HL-60 (cell line): Measurements from ENCODE around the gene TBC1D7.

Experiments
- DNase-seq, 2 experiments: peaks; one replicate each; pipeline ENCODE4 v3.0.0-alpha.2; 2010 to 2020; ENCODE audit warnings: low read depth in 1 of 2, low spot score in 1 of 2
- H3K27ac ChIP-seq: fragments of 250-450 bp; sonication (Bioruptor Pico); replicated peaks from 2 replicates; pipeline ENCODE4 v1.5.1; 2020; ENCODE audit warnings: mild to moderate bottlenecking, moderate library complexity
- H3K27me3 ChIP-seq: fragments of 250-450 bp; sonication (Bioruptor Pico); 2 replicates; pipeline ENCODE4 v1.5.1; 2021; ENCODE audit warnings: mild to moderate bottlenecking, moderate library complexity; ENCODE audit not compliant: insufficient read depth, poor library complexity, severe bottlenecking
- H3K4me3 ChIP-seq: replicated peaks from 2 replicates; pipeline ENCODE4 v1.5.1; 2011; ENCODE audit warnings: mild to moderate bottlenecking, control low read depth, low read length; ENCODE audit not compliant: insufficient read depth
- CTCF ChIP-seq: IDR thresholded peaks from one replicate; pipeline ENCODE4 v1.5.1; 2011; ENCODE audit warnings: low read length, control low read depth, inconsistent platforms; ENCODE audit not compliant: insufficient read depth
- GABPA ChIP-seq: IDR thresholded peaks from 2 replicates; pipeline ENCODE4 v1.6.1; 2012; ENCODE audit warnings: low read depth
- POLR2AphosphoS5 ChIP-seq: IDR thresholded peaks from 2 replicates; pipeline ENCODE4 v1.6.1; 2012; ENCODE audit warnings: low read depth
- REST ChIP-seq: IDR thresholded peaks from 2 replicates; pipeline ENCODE4 v1.6.1; 2012; ENCODE audit warnings: low read depth; ENCODE audit not compliant: insufficient replicate concordance
- SPI1 ChIP-seq: IDR thresholded peaks from 2 replicates; pipeline ENCODE4 v1.6.1; 2012; ENCODE audit warnings: low read depth, mild to moderate bottlenecking, borderline replicate concordance

TBC1D7 gene

GRCh38 chr6:13358511-13358910 lies 30.2 kb upstream of the TBC1D7 start:
- H3K27ac ChIP-seq: no peak overlapping the region

GRCh38 chr6:13357551-13358075 lies 29.3 kb upstream of the TBC1D7 start:
- H3K27me3 ChIP-seq: no peaks in the 10 kb centered on the region
- no peak for DNase-seq
- H3K4me3 ChIP-seq: no peak overlapping the region
- TF ChIP-seq POLR2AphosphoS5 (no peak), CTCF (no peak), GABPA (no peak), REST (no peak), SPI1 (no peak)
- no peak overlapping the region for H3K27ac ChIP-seq

More at GRCh38 chr6:13358511-13358910, 30.2 kb upstream of the TBC1D7 start:
- Histone ChIP-seq H3K4me3 (no peak overlapping the region), H3K27me3 (no peaks in the 10 kb centered on the region)
- no peak for DNase-seq
- TF ChIP-seq GABPA: no peak
- no peak for TF ChIP-seq REST
- no peak for TF ChIP-seq CTCF
- no peak for TF ChIP-seq SPI1
- no peak for TF ChIP-seq POLR2AphosphoS5

- DNase-seq: no peak
- H3K4me3 ChIP-seq: no peak overlapping the region
- H3K27me3 ChIP-seq: no peaks in the 10 kb centered on the region
- no peak for TF ChIP-seq POLR2AphosphoS5
- TF ChIP-seq REST: no peak
- no peak for TF ChIP-seq SPI1
- TF ChIP-seq GABPA: no peak
- TF ChIP-seq CTCF: no peak
- H3K27ac ChIP-seq: no peak overlapping the region
Observed at GRCh38 chr6:13355999-13356785, 27.9 kb upstream of the TBC1D7 start.
